SIG-M5 treated with dmso at 0.1 percent for 504 hours (cell line): ENCODE results near the gene HAUS7.
"Not testable (repeated sequence)": the region's sequence is repeated elsewhere in the genome, so short reads cannot be mapped to it uniquely, and the experiment has no call there.

Experiments
- DNase-seq: peaks from one replicate; lab custom pipeline; 2025; ENCODE audit not compliant: unreplicated experiment; lab: John Stamatoyannopoulos, UW

Gene HAUS7

DNA sequence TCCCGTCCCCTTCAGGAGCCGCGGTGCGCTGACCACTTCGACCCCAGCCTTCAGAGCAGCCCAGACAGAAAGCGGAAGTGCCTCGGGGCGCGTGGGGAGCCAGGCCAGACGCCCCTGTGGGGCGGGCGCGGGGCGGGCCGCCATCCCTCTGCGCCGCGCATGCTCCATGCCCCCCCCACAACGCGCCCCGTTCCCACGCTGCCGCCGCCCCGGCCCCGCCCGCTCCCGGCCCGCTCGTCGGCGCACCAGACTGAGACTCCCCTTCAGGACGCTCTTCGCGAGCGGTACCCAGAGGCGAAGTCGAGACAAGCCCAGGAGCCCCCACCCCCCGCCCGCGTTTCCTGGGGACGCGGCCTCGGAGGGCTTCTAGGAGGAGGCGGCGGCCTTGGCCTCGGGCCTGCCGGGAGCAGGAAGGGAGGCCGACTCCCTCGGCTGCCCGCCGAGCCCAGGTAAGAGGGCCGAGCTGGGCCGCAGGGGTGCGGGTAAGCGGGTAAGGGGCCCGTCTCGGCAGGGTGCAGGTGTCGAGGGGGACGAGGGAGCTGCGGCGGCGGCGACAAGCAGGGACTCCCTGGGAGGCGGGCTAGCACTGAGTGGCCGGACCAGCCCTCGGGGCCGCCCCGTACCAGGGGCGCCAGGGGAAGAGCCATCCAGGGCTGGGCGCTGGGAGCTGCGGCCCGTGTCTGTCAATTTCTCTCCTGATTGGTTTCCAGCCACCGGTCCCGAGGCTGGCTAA, 59.0 kb downstream of the HAUS7 start, which contains the start of gene ZFP92:
Gene ZFP92, plus strand, starts transcription at position 218 of the 733 bp plus-strand sequence. CDS start 6,851 bp downstream, outside the sequence.
- DNase-seq: peak; percentile 17

DNA sequence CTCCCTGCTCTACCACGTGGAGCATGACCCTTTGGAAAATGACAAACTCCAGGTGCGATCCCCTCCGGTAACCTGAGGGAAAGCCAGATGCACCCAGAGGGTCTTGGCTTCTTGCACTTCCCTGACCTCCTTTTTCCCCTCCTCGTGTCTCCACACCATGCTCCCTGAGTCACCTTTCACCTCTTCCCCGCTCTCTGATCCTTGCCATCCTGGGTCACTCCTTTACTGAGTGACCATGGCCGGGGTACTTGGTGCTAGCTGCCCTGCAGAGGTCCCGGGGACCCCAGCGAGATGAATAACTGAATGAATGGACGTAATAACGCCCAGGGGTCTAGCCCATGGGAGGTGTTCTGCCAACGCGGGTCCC, 59.5 kb downstream of the HAUS7 start:
- no peak for DNase-seq

DNA sequence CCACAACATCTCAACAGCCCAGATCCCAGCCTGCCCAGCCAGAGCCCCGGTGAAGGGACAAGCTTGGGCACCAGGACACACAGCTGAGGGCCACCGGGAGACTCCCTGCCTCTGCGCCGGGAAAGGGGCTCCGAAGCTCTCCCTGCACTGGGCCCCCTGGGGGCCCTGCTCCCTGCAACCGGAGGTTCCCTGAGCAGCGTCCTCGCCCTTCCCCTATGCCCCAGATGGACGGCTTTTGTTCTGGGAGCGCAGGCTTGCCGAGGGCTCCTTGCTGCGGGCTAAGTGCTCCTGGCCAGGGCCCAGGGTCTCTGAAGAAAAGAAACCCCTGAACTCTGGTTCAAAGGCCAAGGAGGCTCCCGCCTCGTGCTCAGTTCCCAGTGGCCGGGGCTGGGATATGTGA, 60.0 kb downstream of the HAUS7 start:
- no peak for DNase-seq

DNA sequence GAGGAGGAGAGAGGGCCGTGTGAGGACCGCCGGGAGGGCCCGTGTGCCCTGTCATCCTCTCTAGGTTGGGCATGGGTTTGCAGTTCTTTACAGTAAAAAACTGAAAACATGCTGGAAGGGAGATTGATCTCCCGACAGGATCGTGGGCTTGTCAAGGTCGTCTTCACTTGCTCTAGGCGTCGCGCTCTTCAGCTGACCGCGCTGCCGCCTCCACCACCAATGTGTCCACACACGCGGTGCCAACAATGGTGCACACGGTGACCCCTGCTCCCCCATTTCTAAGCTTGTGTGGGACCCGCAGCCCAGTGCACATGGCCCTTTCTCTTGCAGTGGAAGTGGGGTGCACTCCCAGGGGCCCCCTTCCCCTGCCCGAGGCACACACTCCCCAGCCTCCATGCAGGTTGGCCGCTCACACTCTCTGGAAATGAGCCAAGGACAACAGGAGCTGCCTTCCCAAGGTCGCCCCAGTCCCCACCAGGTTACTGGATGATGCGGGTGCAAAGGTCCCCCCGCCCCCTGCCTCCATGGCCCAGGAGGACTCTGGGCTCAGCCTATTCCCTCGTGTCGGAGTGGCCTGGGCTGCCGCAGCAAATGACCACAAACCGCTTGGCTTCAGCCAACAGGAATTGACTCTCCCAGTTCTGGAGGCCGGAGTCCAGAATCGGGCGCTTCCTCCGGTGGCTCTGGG, 60.8 kb downstream of the HAUS7 start:
- DNase-seq: no peak

DNA sequence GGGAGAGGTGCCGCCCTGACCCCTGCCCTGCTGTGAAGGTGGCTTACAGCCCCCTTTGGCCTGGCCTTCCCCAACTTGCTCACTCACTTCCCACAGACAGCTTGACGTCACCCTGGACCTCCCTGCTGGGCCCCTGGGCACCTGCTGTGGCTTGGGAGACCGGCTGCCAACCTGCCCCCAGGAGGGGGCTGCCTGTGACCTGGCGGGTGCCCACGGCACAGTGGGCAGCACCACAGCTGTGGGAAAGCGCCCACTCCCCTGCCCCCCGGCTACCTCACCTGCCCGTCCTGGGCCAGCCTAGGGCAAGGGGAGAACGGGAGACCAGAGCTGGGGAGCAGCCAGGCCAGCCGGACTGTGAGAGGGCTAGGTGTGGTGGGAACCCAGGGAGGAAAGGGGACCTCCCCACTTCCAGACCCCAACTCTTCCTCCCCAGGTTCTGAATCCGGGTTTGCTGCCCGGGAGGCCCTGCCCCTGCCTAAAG, 61.5 kb downstream of the HAUS7 start:
- DNase-seq: no peak

DNA sequence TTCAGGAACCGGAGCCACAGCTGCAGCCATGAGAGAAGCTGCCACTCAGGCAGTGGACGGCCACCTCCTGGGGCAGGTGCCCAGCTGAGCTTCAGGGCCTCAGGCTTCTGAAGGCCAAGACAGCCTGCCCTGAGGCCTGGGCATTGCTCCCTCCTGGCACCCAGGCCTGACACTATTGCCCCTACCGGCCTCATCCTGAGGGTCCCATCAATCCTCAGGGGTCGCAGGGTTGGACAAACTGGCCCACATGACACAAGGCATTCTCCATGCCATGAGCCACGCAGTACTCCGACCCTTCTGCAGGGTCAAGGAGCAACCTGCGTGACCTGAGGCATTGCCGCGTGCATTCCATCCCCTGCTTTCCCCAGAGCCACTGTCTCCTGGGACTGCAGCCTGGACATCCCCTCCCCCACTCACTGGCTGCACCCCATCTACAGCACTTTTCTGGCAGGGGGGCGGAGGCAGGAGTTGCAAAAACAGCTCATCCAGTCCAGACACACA, 62.1 kb downstream of the HAUS7 start:
- DNase-seq: no peak

DNA sequence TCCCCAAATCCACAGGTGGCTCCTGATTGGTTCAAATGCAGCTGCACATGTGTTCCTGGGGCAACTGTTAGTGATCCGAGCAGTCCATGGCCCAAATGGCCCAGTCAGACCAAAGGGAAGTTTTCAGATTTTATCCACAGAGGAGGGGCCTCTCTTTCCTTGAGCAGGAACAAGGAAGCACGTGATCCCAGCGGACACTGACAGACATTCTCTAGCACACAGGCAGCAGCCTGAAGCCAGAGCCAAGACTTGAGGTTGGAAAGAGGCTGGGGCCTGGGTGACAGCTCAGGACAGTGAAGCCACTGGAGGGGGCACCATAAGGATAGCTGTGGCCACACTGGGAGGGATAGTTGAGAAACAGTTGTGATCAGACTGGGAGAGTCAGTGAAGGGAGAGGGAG, 62.6 kb downstream of the HAUS7 start:
- DNase-seq: no peak

DNA sequence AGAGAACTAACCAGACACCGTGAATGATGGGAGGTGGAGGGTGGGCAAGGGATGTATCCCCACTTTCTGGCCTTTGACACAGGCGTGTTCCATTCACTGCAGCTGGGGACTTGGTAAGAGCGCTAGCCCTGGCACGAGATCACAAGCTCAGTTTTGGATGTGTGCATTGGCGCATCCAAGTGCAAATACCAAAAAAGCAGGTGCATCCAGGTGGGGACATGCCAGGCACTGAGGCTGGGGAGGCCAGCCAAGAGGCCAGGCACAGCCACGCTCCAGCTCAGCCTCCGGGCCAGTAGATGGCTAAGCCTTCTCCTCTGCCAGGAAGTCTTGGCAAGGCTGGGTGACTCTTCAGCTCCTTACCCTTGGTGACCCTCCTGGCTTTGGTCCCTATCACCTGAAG, 63.5 kb downstream of the HAUS7 start:
- no peak for DNase-seq

DNA sequence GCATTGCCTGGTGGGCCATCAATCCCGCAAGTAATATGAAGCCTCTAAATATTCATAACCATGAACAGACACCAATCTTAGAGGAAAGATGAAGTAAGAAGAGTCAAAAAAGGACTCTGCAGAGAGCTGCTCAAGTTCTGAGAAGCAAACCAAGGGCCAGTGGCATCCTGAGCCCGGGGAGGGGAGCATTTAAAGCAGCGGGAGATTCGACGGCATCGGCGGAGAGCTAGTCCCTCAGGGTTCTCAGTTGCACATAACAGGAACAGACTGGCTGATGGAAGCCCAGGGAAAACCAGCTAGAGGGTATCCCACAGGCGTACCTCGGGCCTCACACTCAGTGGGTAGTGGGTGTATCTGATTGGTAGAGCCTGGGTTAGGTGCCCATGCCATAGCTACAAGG, 64.4 kb downstream of the HAUS7 start:
- DNase-seq: no peak

DNA sequence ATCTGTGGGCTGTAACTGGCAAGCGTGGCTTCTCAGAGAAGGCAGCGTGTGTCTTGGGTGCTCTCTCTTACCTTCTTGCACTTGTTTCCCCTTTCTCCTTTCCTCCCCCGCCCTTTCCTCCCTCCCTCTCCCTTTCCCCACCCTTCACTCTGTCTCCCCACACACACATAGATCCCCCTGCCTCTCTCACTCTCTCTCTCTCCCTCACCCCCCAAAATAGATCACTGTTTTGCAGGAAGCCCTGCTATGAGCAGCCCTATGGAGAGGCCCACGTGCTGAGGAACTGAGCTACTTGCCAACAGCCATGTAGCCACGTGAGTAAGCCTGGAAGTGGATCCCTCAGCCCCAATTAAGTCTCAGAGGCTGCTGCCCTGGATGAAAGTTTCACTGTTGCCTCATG, 65.0 kb downstream of the HAUS7 start:
- no peak for DNase-seq

DNA sequence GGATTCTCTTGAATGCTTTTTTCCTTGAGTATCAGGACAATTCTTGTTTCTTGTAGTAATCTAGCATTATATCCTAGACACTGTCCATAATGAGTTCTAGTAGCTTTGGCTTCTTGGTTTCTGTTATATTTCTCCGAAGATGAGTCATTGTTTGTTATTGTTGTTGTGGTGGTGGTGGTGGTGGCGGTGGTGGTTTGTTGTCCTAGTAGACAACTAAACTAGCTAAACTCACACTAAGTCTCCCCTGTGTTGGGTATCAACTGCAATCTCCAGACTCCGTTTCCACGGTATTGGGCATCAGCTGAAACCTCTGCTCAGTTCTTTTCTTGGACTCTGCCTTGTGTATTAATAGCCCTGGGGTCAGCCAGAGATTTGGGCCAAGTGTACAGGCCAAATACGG, 66.0 kb downstream of the HAUS7 start:
- not testable (repeated sequence) for DNase-seq

DNA sequence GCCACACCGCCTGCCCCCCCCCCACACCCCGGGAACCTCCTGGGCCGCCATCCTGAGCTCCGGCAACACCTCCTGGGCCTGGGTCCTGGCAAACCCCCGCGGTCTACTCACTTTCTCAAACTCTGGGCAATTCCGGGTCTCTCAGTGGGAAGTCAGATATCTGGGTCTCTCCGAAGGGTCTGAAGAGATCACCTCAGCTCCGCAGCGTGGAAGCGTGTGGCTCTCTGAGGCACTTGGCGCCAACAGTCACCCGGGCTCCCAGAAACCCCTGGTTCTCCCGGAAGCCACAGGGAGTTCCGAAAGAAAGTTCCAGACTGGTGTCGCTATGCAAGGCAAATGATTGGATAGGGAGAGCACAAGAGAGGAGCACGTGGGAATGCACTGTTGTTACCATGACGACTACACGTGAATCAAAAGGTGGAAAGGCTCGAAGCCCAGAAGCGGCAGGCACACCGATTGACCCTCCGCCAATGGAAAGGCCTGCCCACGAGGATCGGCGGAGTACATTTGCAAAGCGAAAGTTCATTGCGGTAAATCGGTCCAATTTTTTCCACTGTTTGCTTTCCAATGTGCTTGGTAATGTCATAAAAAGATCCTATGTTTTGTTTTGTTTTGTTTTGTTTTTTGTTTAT, 69.1 kb downstream of the HAUS7 start, which contains the start of gene PNMA6E:
Gene PNMA6E, minus strand, starts transcription at position 218 of the 632 bp plus-strand sequence. CDS start 2,501 bp downstream, outside the sequence.
- DNase-seq: no peak

DNA sequence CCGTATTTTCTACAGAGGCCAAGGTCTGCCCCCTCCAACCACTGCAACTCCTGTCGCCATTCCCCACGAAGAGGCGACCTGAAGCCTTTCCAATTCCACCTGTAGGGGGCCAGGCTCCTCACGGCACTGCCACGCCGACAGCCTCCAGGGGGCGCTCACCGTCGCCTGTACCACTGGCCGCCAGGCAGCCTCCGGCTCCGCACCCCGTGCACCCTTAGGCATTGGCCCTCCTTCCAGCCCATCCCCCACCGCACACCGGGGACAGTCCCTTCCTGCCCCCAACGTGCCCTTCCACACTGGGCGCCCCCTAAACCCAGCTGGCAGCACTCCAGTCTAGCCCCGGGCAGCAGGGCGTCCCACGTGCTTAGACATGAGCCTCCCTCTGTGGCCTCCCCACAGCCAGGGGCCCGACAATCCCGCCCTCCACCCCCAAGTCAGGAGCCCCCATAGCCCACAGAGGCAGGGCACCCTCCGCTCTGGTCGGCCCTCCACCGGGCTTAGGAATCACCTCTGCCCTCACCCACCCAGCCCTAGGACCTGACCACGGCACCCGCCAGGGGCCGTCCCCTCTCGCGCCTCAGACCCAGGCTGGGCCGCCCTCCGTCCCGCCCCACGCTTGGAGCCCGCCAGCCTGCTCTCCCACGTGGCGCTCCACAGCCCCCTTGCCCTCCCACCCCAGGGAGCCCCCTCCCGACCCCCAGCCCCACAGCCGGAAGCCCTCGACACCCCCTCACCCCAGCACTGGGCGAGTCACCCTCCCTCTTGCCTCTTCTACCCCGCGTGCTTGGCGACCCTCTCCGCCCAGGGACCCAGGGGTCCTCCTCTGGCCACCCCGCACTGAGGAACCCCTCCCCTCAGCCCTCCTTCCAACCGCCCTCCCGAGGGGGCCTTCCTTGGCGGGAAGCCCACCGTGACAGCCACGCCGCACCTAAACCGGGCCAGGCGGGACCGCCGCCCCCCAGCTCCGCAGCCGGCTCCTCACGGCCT, 69.9 kb downstream of the HAUS7 start:
- DNase-seq: no peak

DNA sequence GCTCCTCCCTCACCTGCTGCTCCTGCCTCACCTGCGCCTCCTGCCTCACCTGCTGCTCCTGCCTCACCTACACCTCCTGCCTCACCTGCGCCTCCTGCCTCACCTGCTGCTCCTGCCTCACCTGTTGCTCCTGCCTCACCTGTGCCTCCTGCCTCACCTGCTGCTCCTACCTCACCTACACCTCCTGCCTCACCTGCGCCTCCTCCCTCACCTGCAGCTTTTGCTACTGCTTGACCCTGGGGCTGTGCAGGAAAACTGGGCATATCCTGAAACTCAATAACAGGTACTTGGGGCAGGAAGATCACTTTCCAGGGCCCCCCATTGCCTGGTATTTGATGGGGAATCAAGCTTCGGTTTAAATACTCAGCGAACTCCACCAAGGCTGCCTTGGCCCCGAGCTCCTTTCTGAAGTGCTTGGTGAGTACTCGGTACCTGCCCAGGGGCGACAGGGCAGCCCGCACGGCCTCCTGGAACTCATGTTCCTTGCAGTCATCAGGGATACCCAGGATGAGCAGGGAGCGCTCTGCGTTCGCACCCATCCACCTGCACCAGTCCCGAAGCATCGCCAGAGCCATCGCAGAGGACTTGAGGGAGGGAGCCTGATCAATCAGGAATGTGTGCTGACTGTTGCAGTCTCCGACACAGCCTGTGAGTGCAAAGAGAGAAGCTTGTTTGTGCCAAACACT, 72.0 kb downstream of the HAUS7 start:
- DNase-seq: no peak
